Measurements from ENCODE around the gene EPS15. TPM values are rescaled to one million over a fixed set of nuclear protein-coding genes. Genes with fewer than 3 reads are reported as not detected.

EPS15 gene
- polyA plus RNA-seq, 1 of the 3 experiments (the other 2 are of a cell fraction) = 17.0 TPM

DNA sequence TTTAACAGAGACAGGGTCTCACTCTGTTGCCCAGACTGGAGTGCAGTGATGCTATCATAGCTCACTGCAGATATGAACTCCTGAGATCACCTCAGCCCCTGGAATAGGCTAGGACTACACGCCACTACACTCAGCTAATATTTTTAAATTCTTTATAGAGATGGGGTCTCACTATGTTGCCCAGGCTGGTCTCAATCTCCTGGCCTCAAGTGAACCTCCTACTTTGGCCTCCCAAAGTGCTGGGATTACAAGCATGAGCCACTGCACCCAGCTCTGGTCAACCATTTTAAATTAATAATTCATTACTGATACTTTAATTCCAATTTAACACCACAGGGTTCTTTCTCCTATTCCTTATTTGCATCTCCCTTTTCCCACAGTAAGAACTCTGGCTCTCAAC, 18.5 kb upstream of the EPS15 start:
- H3K27me3 ChIP-seq (ENCODE audit: insufficient read depth) = no peaks in the 10 kb centered on the region
- no peak overlapping the region for H2AFZ ChIP-seq (ENCODE audit: low read depth)

More for the DNA sequence above, 18.5 kb upstream of the EPS15 start:
- DNase-seq = no peak
- Histone ChIP-seq H3K4me1 (ENCODE audit: control insufficient read depth in 1 of 2, insufficient read depth in 2 of 2, low read depth in 1 of 2, low read length in 1 of 2) (no peaks in the 10 kb centered on the region), H3K9ac (no peak overlapping the region), H3K27ac (ENCODE audit: low read depth in 2 of 2, low read length in 1 of 2) (no peak overlapping the region), H3K9me2 (no peaks in the 10 kb centered on the region), H3K4me3 (ENCODE audit: low read depth in 2 of 2, low read length in 1 of 2) (no peak overlapping the region), H3K79me2 (ENCODE audit: insufficient read depth) (no peaks in the 10 kb centered on the region), H3K4me2 (no peak overlapping the region), H3K9me3 (no peaks in the 10 kb centered on the region), H3F3A (replicated peaks; ENCODE audit: insufficient read depth) (no peaks in the 10 kb centered on the region), H3K36me3 (replicated peaks in 1 of 2; ENCODE audit: control insufficient read depth in 1 of 2, insufficient read depth in 2 of 2, low read length in 1 of 2) (no peaks in the 10 kb centered on the region), H4K20me1 (ENCODE audit: insufficient read depth) (no peaks in the 10 kb centered on the region)
- POLR2A ChIA-PET = no interaction called here
- CTCF ChIA-PET = no interaction called here
- TF ChIP-seq REST (IDR thresholded peaks at IDR 0.05; ENCODE audit: low read depth, low read length) = no peak
- no peak for TF ChIP-seq NRF1 (IDR thresholded peaks at IDR 0.05; ENCODE audit: low read depth, low read length)
- no peak for TF ChIP-seq RAD21 (IDR thresholded peaks at IDR 0.05; ENCODE audit: low read length)
- TF ChIP-seq EZH2phosphoT487 (IDR thresholded peaks at IDR 0.05; ENCODE audit: borderline replicate concordance, low read depth) = no peak
- no peak for TF ChIP-seq MXI1 (IDR thresholded peaks at IDR 0.05; ENCODE audit: low read depth, low read length)
- TF ChIP-seq JUND (IDR thresholded peaks at IDR 0.05) = no peak
- no peak for TF ChIP-seq SIN3A (IDR thresholded peaks at IDR 0.05; ENCODE audit: borderline replicate concordance, low read depth, low read length)
- TF ChIP-seq CTCF (IDR thresholded peaks at IDR 0.05) = no peak
- TF ChIP-seq RFX5 (IDR thresholded peaks at IDR 0.05; ENCODE audit: low read length) = no peak
- TF ChIP-seq, protein P1, sequence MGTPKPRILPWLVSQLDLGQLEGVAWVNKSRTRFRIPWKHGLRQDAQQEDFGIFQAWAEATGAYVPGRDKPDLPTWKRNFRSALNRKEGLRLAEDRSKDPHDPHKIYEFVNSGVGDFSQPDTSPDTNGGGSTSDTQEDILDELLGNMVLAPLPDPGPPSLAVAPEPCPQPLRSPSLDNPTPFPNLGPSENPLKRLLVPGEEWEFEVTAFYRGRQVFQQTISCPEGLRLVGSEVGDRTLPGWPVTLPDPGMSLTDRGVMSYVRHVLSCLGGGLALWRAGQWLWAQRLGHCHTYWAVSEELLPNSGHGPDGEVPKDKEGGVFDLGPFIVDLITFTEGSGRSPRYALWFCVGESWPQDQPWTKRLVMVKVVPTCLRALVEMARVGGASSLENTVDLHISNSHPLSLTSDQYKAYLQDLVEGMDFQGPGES (IDR thresholded peaks at IDR 0.05; ENCODE audit: low read depth, low read length) = no peak
- TF ChIP-seq, protein P2, sequence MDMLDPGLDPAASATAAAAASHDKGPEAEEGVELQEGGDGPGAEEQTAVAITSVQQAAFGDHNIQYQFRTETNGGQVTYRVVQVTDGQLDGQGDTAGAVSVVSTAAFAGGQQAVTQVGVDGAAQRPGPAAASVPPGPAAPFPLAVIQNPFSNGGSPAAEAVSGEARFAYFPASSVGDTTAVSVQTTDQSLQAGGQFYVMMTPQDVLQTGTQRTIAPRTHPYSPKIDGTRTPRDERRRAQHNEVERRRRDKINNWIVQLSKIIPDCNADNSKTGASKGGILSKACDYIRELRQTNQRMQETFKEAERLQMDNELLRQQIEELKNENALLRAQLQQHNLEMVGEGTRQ (IDR thresholded peaks at IDR 0.05; ENCODE audit: borderline replicate concordance, low read depth, low read length) = no peak
- 100% methylated on average over 1 of the region's 1 CpG for WGBS (ENCODE audit: low lambda C conversion rate)

Data from SK-N-SH (cell line).